Measurements from ENCODE around the gene ZNF506.
"Not testable (repeated sequence)": the region's sequence is repeated elsewhere in the genome, so short reads cannot be mapped to it uniquely, and the experiment has no call there.

ZNF506 gene

GRCh38 chr19:19743921-19744320 lies 77.6 kb downstream of the ZNF506 start:
- not testable (repeated sequence) for DNase-seq

- DNase-seq, result no peak
Observed at GRCh38 chr19:19743176-19743575, 78.4 kb downstream of the ZNF506 start.

DNA sequence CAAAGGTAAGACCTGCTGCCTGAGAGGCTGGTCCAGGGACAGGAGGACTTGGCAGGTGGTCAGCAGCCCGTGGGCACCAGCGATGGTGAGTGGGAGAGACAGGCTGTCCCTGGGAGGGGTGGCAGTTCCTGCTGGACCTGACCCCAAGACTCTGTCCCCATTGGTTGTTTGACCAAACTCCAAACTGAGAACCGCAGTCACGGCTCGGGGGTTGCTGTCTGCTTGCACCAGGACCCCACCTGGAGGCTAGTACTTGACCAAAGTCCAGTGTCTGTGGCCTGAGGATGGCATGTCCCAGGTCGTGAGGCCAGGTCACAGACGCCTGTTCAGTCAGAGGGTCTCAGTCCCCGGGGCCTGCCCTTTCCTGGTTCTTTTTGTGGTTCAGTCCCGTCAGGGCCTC lies 78.8 kb downstream of the ZNF506 start:
- DNase-seq, result no peak
